B cell (primary cell): Measurements from ENCODE around the gene FAM184A. TPM values are rescaled to one million over a fixed set of nuclear protein-coding genes. Genes with fewer than 3 reads are reported as not detected.

Experiments
- ATAC-seq: fragments of 200-7000 bp; cut with Tn5 transposase; one replicate; pipeline ENCODE4 v1.10.0; 2021; ENCODE audit warnings: low read depth, mild to moderate bottlenecking, moderate number of reproducible peaks, moderate library complexity
- CTCF ChIA-PET: fragments of 350-600 bp; sonication (Branson Sonifier 250); formaldehyde crosslinking; loops from one replicate; lab custom pipeline; 2021; ENCODE audit warnings: antibody characterized with exemption, inconsistent platforms; lab: Charles Lee
- POLR2A ChIA-PET: fragments of 350-600 bp; sonication (Branson Sonifier 250); formaldehyde crosslinking; loops from one replicate; lab custom pipeline; 2021; ENCODE audit warnings: antibody characterized with exemption; lab: Charles Lee
- DNase-seq: peaks from one replicate; pipeline ENCODE4 v3.0.0; 2013
- H2AFZ ChIP-seq: 2 replicates; pipeline ENCODE4 v1.6.1; 2012; ENCODE audit warnings: mild to moderate bottlenecking, low read depth, low read length; ENCODE audit not compliant: insufficient read depth, poor library complexity, severe bottlenecking
- H3K27ac ChIP-seq, 2 donors: 1 replicate in 1 of 2; 2 replicates in 1 of 2; pipeline ENCODE4 v1.5.1; 2012 to 2013; ENCODE audit warnings: low read length in 2 of 2, mild to moderate bottlenecking in 2 of 2, moderate library complexity in 1 of 2
- H3K27me3 ChIP-seq, 4 experiments: fragments of 200-600 bp in 1 of 4; sonication (generic) in 1 of 4; replicated peaks in 1 of 4; 1 replicate in 2 of 4; 2 replicates in 2 of 4; pipeline versions ENCODE4 v1.6.1 to v1.7.0; 2013 to 2016; ENCODE audit warnings: low read length in 3 of 4, mild to moderate bottlenecking in 2 of 4, mixed read lengths in 1 of 4, moderate library complexity in 1 of 4; ENCODE audit not compliant: insufficient read depth in 4 of 4, control insufficient read depth in 3 of 4; ENCODE audit errors: control extremely low read depth in 1 of 4
- H3K36me3 ChIP-seq, 2 experiments: replicated peaks in 1 of 2; 1 replicate in 1 of 2; 2 replicates in 1 of 2; pipeline versions ENCODE4 v1.6.1 to v1.7.1; 2013; ENCODE audit warnings: low read length in 1 of 2; ENCODE audit not compliant: insufficient read depth in 2 of 2, control insufficient read depth in 1 of 2; ENCODE audit errors: control extremely low read depth in 1 of 2, extremely low read depth in 1 of 2
- H3K4me1 ChIP-seq, 2 donors: fragments of 200-600 bp in 1 of 2; sonication (generic) in 1 of 2; 1 replicate in 1 of 2; 2 replicates in 1 of 2; pipeline versions ENCODE4 v1.5.1 to v1.6.1; 2013 to 2017; ENCODE audit warnings: low read length in 2 of 2; ENCODE audit not compliant: control insufficient read depth in 2 of 2, insufficient read depth in 2 of 2
- H3K4me2 ChIP-seq: replicated peaks from 2 replicates; pipeline ENCODE3; 2012; ENCODE audit warnings: mild to moderate bottlenecking, low read depth, low read length; ENCODE audit not compliant: poor library complexity, severe bottlenecking
- H3K4me3 ChIP-seq, 5 experiments: fragments of 200-600 bp in 1 of 5; sonication (generic) in 1 of 5; 1 replicate in 3 of 5; 2 replicates in 2 of 5; pipeline versions ENCODE4 v1.5.1 to v1.7.0; 2011 to 2016; ENCODE audit warnings: low read length in 4 of 5, mild to moderate bottlenecking in 4 of 5, low read depth in 2 of 5, control low read depth in 1 of 5, moderate library complexity in 1 of 5; ENCODE audit not compliant: insufficient read depth in 1 of 5; ENCODE audit errors: control extremely low read depth in 1 of 5, extremely low read depth in 1 of 5
- H3K79me2 ChIP-seq: fragments of 200-600 bp; sonication (generic); one replicate; pipeline ENCODE4 v1.6.0; 2016; ENCODE audit warnings: low read length; ENCODE audit not compliant: control insufficient read depth, insufficient read depth
- H3K9ac ChIP-seq: fragments of 200-600 bp; sonication (generic); 2 replicates; pipeline ENCODE4 v1.6.1; 2017; ENCODE audit warnings: mild to moderate bottlenecking, low read length, moderate library complexity
- H3K9me3 ChIP-seq, 3 donors: one replicate each; pipeline versions ENCODE4 v1.6.1 to v1.7.1; 2013; ENCODE audit warnings: low read length in 2 of 3; ENCODE audit not compliant: control insufficient read depth in 2 of 3, insufficient read depth in 1 of 3; ENCODE audit errors: control extremely low read depth in 1 of 3
- H4K20me1 ChIP-seq: 2 replicates; pipeline ENCODE4 v1.6.0; 2012; ENCODE audit warnings: mild to moderate bottlenecking, low read length; ENCODE audit not compliant: insufficient read depth, control insufficient read depth, poor library complexity, severe bottlenecking
- H3K27ac Mint-ChIP-seq: one replicate; pipeline ENCODE4 v1.8.0; 2021; ENCODE audit warnings: mixed read lengths
- H3K27me3 Mint-ChIP-seq: one replicate; pipeline ENCODE4 v1.8.0; 2021; ENCODE audit warnings: mixed read lengths
- H3K4me1 Mint-ChIP-seq: one replicate; pipeline ENCODE4 v1.8.0; 2021; ENCODE audit warnings: mixed read lengths
- H3K4me3 Mint-ChIP-seq: one replicate; pipeline ENCODE4 v1.8.0; 2021; ENCODE audit warnings: mixed read lengths
- H3K9me3 Mint-ChIP-seq: one replicate; pipeline ENCODE4 v1.8.0; 2022; ENCODE audit warnings: mixed read lengths; ENCODE audit not compliant: insufficient read depth
- EZH2 ChIP-seq: IDR thresholded peaks from 2 replicates; pipeline ENCODE4 v1.6.1; 2012; ENCODE audit warnings: borderline replicate concordance, low read depth, mild to moderate bottlenecking, moderate library complexity, low read length; ENCODE audit not compliant: insufficient read depth, poor library complexity, severe bottlenecking
- WGBS: methylation state at CpG from one replicate; pipeline ENCODE4 v1.1.5; 2013; ENCODE audit warnings: missing lambda C conversion rate; ENCODE audit not compliant: insufficient coverage; 5-methylcytosine and 5-hydroxymethylcytosine counted together
- intact Hi-C: fragments of 100-400 bp; cut with micrococcal nuclease; formaldehyde crosslinking; loops from one replicate; pipeline ENCODE4 v1.10.0; 2022
- polyA plus RNA-seq: library from polyadenylated mRNA; depleted of rRNA; stranded (reverse); fragments of >200 nt; gene quantifications from 2 replicates; pipeline ENCODE4 v1.2.3, GENCODE V29; 2012
- total RNA-seq, 2 donors: library from RNA; stranded (reverse); fragments of 120-200 nt in 1 of 2; gene quantifications; 1 replicate in 1 of 2; 2 replicates in 1 of 2; pipeline versions ENCODE4 v1.2.3 to v1.2.4, GENCODE V29; 2013 to 2022
- TF ChIP-seq, protein P1 (sequence below): fragments of 200-600 bp; IDR thresholded peaks from one replicate; pipeline ENCODE4 v1.8.0; 2022; ENCODE audit warnings: antibody characterized with exemption, mild to moderate bottlenecking

Gene FAM184A
- total and polyA plus RNA-seq, 2 donors (not counting 1 experiment from before 2014, with no cell fraction given) = 0.07 to 0.54 TPM

DNA sequence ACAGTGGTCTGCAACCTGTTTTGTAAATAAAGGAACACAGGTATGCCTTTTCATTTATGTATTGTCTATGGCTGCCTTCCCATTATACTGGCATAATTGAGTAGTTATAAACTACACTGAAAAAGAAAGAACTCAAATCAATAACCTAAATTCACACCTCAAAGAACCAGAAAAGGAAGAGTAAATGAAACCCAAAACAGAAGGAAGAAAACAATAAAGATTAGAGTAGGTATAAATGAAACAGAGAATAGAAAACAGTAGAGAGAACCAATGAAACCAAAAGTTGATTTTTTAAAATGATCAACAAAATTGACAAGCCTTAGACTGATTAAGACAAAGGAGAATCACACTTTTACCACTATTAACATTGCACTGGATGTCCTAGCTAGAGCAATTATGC lies 34.7 kb downstream of the FAM184A start:
- H3K9ac ChIP-seq = no peak overlapping the region
- no peak overlapping the region for H2AFZ ChIP-seq
- ChIA-PET CTCF (no interaction called here), POLR2A (no interaction called here)
- no peak overlapping the region for H3K27ac ChIP-seq
- DNase-seq = no peak
- Mint-ChIP-seq H3K9me3 (no peaks in the 10 kb centered on the region), H3K27me3 (peaks cover 15% of the 10 kb centered on the region), H3K4me3 (no peak overlapping the region), H3K4me1 (no peaks in the 10 kb centered on the region), H3K27ac (no peak overlapping the region)
- no peak overlapping the region for H3K4me3 ChIP-seq
- no peaks in the 10 kb centered on the region for H3K27me3 ChIP-seq
- H3K36me3 ChIP-seq = no peaks in the 10 kb centered on the region
- H3K9me3 ChIP-seq = no peaks in the 10 kb centered on the region
- TF ChIP-seq, protein P1, sequence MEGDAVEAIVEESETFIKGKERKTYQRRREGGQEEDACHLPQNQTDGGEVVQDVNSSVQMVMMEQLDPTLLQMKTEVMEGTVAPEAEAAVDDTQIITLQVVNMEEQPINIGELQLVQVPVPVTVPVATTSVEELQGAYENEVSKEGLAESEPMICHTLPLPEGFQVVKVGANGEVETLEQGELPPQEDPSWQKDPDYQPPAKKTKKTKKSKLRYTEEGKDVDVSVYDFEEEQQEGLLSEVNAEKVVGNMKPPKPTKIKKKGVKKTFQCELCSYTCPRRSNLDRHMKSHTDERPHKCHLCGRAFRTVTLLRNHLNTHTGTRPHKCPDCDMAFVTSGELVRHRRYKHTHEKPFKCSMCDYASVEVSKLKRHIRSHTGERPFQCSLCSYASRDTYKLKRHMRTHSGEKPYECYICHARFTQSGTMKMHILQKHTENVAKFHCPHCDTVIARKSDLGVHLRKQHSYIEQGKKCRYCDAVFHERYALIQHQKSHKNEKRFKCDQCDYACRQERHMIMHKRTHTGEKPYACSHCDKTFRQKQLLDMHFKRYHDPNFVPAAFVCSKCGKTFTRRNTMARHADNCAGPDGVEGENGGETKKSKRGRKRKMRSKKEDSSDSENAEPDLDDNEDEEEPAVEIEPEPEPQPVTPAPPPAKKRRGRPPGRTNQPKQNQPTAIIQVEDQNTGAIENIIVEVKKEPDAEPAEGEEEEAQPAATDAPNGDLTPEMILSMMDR = no peak
- TF ChIP-seq EZH2 = no peak
- H3K4me2 ChIP-seq = no peak overlapping the region
- no peaks in the 10 kb centered on the region for H4K20me1 ChIP-seq
- ATAC-seq = no peak
- no peaks in the 10 kb centered on the region for H3K4me1 ChIP-seq
- intact Hi-C loops = no loop called here
- H3K79me2 ChIP-seq = no peaks in the 10 kb centered on the region

DNA sequence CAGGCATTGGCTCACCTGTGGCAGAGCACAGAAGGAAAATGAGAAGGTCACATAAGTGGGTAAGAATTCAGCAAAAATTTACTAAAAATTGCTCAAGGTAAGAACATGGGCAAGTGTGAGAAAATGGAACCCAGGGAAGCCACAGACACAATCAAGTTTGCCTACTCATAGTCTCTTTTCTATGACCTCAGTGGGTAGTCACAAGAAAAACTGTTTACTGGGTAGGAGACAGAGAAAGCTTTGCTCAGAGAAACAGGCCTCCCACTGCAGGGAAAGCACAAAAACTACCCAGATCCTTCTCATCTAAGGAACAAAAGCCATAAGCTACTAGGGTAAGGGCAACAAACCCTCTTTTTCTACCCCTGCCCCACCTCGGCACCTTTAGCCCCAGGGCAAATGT lies 35.2 kb downstream of the FAM184A start:
- Histone ChIP-seq H3K27me3 (no peaks in the 10 kb centered on the region), H3K36me3 (no peaks in the 10 kb centered on the region), H3K4me3 (no peak overlapping the region), H3K9ac (no peak overlapping the region), H3K4me1 (no peaks in the 10 kb centered on the region), H3K79me2 (no peaks in the 10 kb centered on the region), H3K9me3 (no peaks in the 10 kb centered on the region), H4K20me1 (no peaks in the 10 kb centered on the region), H2AFZ (no peak overlapping the region), H3K27ac (no peak overlapping the region), H3K4me2 (no peak overlapping the region)
- no peak overlapping the region for H3K4me3 Mint-ChIP-seq
- H3K9me3 Mint-ChIP-seq = no peaks in the 10 kb centered on the region
- no peak for ATAC-seq
- no CpG with 5 or more reads among the region's 1 CpG for WGBS
- H3K27me3 Mint-ChIP-seq = peaks cover 15% of the 10 kb centered on the region
- DNase-seq = no peak
- TF ChIP-seq, protein P1 = no peak
- TF ChIP-seq EZH2 = no peak
- intact Hi-C loops = no loop called here
- POLR2A ChIA-PET = no interaction called here
- no peak overlapping the region for H3K27ac Mint-ChIP-seq
- H3K4me1 Mint-ChIP-seq = no peaks in the 10 kb centered on the region
- CTCF ChIA-PET = no interaction called here
